Hematopoietic multipotent progenitor cell treated with erythropoietin and hydrocortisone succinate and interleukin-3 and kit ligand, for 8 days (in vitro differentiated cells): ENCODE measurements around the gene HSPBP1.
"Not testable (repeated sequence)": the region's sequence is repeated elsewhere in the genome, so short reads cannot be mapped to it uniquely, and the experiment has no call there.

Experiments
- DNase-seq: peaks from one replicate; pipeline ENCODE4 v3.0.0-alpha.2; 2015

The HSPBP1 gene

GRCh38 chr19:55231391-55232285 lies 48.3 kb downstream of the HSPBP1 start:
- no peak for DNase-seq

- no peak for DNase-seq
These were observed 49.1 kb downstream of the HSPBP1 start for GRCh38 chr19:55230780-55231179.

- DNase-seq = no peak
These were observed 49.6 kb downstream of the HSPBP1 start for GRCh38 chr19:55230329-55230728.

- DNase-seq = no peak
These were observed 50.1 kb downstream of the HSPBP1 start for GRCh38 chr19:55229789-55230182.

DNA sequence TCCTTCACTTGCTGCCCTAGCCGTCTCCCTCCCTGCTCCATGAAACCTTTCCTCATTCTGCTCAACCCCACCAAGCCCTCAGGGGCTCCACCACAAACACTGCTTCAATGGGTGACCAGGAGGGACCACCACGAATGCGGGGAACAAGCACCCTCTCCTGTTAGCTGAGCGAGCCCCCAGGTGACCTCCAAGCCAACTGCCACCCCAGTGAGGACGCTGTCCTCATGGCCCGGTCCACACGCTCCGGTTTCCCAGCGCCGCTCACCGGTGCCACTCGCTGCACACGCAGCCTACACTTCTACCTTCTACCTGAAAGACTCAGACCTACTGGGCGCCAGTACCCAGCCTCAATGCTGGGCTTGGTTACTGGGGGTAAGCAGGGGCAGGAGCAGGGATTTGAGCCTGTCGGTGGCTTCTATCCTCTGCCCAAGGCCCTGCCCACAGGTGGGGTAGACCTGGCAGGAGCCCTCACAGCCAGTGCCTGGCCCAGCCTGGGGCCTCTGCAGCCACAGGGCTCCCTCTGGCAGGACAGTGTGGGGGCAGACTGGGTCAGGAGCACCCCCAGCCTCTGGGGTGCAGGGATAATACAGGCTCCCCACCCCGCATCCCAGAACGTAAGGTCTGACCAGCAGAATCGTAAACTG lies 50.6 kb downstream of the HSPBP1 start:
- no peak for DNase-seq

DNA sequence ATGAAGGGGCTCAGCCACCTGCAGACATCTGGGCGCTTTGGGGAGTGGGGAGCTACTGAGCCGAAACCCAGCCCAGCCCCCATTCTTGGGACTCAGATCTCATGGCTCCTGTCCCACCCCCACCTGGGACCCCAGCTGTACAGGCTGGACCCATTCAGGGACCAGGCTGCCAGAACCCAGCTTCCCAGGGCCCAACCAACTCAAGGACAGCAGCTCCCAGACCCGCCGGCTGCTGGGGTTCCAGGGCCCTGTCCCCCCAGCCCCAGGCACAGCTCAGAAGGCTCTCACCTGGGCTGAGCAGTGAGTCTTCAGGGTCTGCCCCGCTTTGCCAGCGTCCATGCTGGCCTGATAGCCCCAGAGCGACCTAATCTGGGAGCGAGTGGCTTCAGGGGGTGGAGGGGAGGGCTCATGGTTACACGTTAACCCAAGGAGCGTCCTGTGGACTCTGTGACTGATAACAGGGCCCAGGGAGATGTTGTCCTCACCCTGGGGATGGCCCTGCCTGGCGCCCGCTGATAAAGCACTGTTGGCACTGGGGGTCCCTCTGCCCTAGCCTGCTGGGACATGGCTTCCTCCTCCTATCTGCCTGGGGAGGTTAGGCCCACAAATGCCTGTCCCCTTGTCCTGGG lies 51.4 kb downstream of the HSPBP1 start, which contains the start of gene TMEM86B:
Gene TMEM86B (minus strand): TSS at position 361 of the 629 bp plus-strand sequence. CDS start 22 bp downstream, at position 339.
- peak; percentile 98 for DNase-seq

GRCh38 chr19:55228015-55228391 lies 51.9 kb downstream of the HSPBP1 start:
- no peak for DNase-seq

GRCh38 chr19:55227241-55228014 lies 52.5 kb downstream of the HSPBP1 start:
- DNase-seq = no peak

DNA sequence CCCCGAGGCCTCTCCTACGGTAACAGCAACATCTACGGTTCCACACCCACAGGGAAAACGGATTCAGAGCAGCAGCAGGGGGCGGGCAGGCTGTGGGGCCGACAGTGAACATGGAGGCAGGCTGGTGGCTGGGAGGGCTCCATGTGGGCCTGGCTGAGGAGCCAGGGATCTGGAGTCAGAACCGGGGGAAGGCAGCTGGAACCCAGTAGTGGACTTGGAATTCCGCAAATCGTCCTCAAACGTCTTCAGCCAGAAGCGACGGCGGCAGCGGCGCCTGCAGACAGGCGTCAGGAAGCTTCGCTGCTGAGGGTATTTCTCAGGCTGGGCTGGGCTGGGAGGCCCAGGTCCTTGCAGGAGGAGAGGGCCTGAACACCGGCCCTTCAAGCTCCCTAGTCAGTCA lies 53.1 kb downstream of the HSPBP1 start:
- DNase-seq = no peak

GRCh38 chr19:55226273-55226672 lies 53.6 kb downstream of the HSPBP1 start:
- DNase-seq = no peak

- DNase-seq = no peak
These were observed 54.4 kb downstream of the HSPBP1 start for GRCh38 chr19:55225415-55225958.

GRCh38 chr19:55224679-55225414 lies 55.1 kb downstream of the HSPBP1 start:
- not testable (repeated sequence) for DNase-seq

GRCh38 chr19:55224038-55224665 lies 55.8 kb downstream of the HSPBP1 start:
- DNase-seq = no peak

DNA sequence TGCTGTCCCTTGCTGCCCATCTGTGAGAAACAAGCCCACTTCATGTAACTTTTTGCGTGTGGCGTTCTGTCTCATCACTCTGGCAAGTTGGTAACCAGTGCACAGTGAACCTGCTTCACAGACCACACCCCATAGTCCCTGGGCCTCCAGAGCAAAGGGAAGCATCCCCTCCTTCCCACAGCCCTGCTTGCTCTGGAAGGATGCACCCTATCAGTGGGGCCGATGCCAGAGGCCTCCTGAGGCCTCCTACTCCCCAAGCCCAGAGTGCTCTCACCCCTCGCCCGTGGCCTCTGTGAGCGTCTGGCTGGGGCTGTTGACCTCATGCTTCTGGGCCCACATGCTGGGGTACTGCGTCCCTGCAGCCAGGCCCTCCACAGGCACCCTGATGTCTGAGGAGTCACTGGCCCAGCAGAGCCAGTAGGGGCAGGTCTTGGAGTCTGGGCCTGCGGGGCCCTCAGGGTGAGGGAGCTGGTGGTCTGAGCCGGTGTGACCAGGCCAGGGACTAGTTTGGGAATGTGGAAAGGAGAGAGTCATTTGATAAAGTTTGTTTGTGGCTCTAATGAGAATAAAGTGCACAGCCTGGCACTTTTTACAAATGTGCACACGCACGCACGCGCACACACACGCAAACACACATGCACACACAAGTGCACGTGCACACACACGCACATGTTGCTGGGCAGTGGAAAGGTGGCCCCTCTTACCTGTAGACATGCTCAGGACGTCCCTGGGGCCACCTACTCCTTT lies 56.4 kb downstream of the HSPBP1 start:
- DNase-seq = no peak

- DNase-seq = peak; percentile 32
These were observed 59.4 kb downstream of the HSPBP1 start for GRCh38 chr19:55220525-55220924.

- peak; percentile 83 for DNase-seq
These were observed 63.3 kb downstream of the HSPBP1 start for GRCh38 chr19:55216461-55217198.

GRCh38 chr19:55213547-55213946 lies 66.4 kb downstream of the HSPBP1 start:
- DNase-seq = no peak

GRCh38 chr19:55212447-55212846 lies 67.5 kb downstream of the HSPBP1 start:
- DNase-seq = peak; percentile 58
